Measurements from ENCODE around the gene RTN4RL2.

DNA sequence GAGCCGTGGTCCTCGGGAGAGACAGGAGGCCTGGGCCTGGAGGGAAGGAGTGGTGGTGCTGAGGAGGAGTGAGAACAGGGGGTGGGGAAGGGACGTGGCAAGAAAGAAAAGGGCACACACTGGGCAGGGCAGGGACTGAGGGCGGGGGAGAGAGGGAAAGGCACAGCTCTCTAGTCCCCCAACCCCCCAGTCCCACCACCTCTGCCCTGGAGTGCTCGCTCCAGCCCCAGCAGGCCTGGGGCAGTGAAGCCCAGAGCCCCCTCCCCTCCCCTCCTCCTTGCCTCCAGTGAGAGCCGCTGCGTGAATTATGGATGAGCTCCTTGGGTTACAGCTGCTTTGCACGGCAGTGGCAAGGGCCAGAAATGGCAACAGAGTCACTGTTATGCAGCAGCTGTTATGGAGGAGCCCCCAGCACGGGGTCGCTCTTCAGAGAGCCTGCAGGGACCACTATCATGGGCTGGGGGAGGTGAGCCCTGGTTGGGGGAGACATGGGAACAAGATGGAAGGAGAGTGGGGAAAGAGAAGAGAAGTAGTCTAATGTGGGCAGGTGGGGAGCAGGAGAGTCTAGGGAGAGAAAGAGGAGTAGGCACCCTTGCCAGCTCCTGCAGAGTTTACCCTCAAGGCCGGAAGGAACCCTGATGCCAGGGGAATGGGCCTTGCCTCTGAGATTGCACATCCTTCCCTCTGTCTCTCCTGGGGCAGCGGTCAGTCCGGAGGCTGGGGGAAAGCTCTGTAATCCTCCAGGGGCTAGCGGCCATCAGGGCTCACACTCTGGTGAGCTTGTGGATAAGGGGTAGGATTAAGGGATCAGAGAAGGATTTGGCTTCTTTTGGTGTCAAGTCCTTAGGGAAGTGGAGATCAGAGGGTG, 3.6 kb downstream of the RTN4RL2 start:
- TF ChIP-seq, protein P1, sequence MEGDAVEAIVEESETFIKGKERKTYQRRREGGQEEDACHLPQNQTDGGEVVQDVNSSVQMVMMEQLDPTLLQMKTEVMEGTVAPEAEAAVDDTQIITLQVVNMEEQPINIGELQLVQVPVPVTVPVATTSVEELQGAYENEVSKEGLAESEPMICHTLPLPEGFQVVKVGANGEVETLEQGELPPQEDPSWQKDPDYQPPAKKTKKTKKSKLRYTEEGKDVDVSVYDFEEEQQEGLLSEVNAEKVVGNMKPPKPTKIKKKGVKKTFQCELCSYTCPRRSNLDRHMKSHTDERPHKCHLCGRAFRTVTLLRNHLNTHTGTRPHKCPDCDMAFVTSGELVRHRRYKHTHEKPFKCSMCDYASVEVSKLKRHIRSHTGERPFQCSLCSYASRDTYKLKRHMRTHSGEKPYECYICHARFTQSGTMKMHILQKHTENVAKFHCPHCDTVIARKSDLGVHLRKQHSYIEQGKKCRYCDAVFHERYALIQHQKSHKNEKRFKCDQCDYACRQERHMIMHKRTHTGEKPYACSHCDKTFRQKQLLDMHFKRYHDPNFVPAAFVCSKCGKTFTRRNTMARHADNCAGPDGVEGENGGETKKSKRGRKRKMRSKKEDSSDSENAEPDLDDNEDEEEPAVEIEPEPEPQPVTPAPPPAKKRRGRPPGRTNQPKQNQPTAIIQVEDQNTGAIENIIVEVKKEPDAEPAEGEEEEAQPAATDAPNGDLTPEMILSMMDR (conservative IDR thresholded peaks at IDR 0.05) = no peak
- no peak for TF ChIP-seq ZFX (IDR thresholded peaks at IDR 0.05)
